ENCODE measurements around the gene PRKCZ. TPM values are rescaled to one million over a fixed set of nuclear protein-coding genes. Genes with fewer than 3 reads are reported as not detected.

Gene PRKCZ
- total and polyA plus RNA-seq, 9 of the 15 experiments (the other 6 are each of a cell fraction or from before 2014, with no cell fraction given), result 0.07 to 3.1 (median 1.3) TPM

GRCh38 chr1:2046953-2047748 lies 3.1 kb upstream of the PRKCZ start:
- Histone ChIP-seq H3K9ac (ENCODE audit: insufficient read depth in 1 of 2, low read depth in 2 of 2, low read length in 2 of 2) (peak overlapping the region in 1 of 2 experiments; percentile 59; a peak in 2 of 4 replicates), H2AFZ (ENCODE audit: low read depth, low read length) (no peak overlapping the region), H3K27me3 (ENCODE audit: control insufficient read depth in 2 of 2, insufficient read depth in 2 of 2, low read length in 2 of 2) (peaks cover 16 to 54% of the 10 kb centered on the region in 2 experiments; a peak in 4 of 5 replicates), H3K4me1 (replicated peaks in 1 of 2; ENCODE audit: control insufficient read depth in 2 of 2, insufficient read depth in 2 of 2, low read length in 2 of 2) (peaks cover 0 to 63% of the 10 kb centered on the region in 2 experiments; a peak in 2 of 5 replicates), H3K27ac (ENCODE audit: extremely low read depth, low read depth, low read length) (no peak overlapping the region), H3K9me1 (ENCODE audit: control insufficient read depth, insufficient read depth, low read length) (peaks cover 3% of the 10 kb centered on the region), H4K20me1 (replicated peaks; ENCODE audit: control insufficient read depth, insufficient read depth, low read length) (peaks cover 21% of the 10 kb centered on the region), H3K79me2 (ENCODE audit: control insufficient read depth, insufficient read depth, low read length) (no peaks in the 10 kb centered on the region), H3K4me3 (no peak overlapping the region), H3K36me3 (ENCODE audit: control insufficient read depth, insufficient read depth, low read length) (no peaks in the 10 kb centered on the region), H3K9me3 (replicated peaks; ENCODE audit: control insufficient read depth, insufficient read depth, low read depth, low read length) (no peaks in the 10 kb centered on the region), H3K4me2 (ENCODE audit: insufficient read depth, low read length) (no peak overlapping the region)
- DNase-seq (ENCODE audit: extremely low read depth in 1 of 4, low spot score in 3 of 4) (no peak), ATAC-seq (no peak), FAIRE-seq (no peak)
- intact Hi-C loops (cut with micrococcal nuclease) (loop anchor here (1.0 to 2.0 kb wide), 2 partner anchors 86 to 103 kb away; no protein-coding TSS in a partner anchor), in situ Hi-C loops (cut with MboI) (no loop called here)
- WGBS (ENCODE audit: insufficient coverage, low coverage, missing lambda C conversion rate), result 4% methylated on average over 24 of the region's 25 CpGs
- no TSS peak for BruUV-seq (replicated peaks)
- TF ChIP-seq TEAD1 (CRISPR knock-in tag; IDR thresholded peaks at IDR 0.05), result no peak
- no peak for TF ChIP-seq PURB (CRISPR knock-in tag; IDR thresholded peaks at IDR 0.05; ENCODE audit: low read depth)
- no peak for TF ChIP-seq CREB5 (CRISPR knock-in tag; IDR thresholded peaks at IDR 0.05)
- TF ChIP-seq ELK1 (CRISPR knock-in tag; IDR thresholded peaks at IDR 0.05), result no peak
- POLR2A ChIA-PET, result interaction anchor here (1.0 to 1.1 kb wide), 2 partner anchors 69 to 86 kb away, joined by 3 to 5 read pairs; no protein-coding TSS in a partner anchor
- CTCF ChIA-PET (ENCODE audit: low intra/inter-chr PET ratio), result interaction anchor here (3.3 to 5.4 kb wide), 2 partner anchors 87 to 103 kb away, joined by 18 to 47 read pairs; no protein-coding TSS in a partner anchor
